Neural progenitor cell (in vitro differentiated cells): Measurements from ENCODE around the gene CLSTN2. TPM values are rescaled to one million over a fixed set of nuclear protein-coding genes. Genes with fewer than 3 reads are reported as not detected.

Source experiments
- DNase-seq: peaks from one replicate; pipeline ENCODE4 v3.0.0-alpha.2; 2016; ENCODE audit warnings: low spot score
- H2AFZ ChIP-seq: fragments of 200-600 bp; sonication (generic); replicated peaks from 2 replicates; pipeline ENCODE4 v1.6.1; 2016; ENCODE audit warnings: antibody characterized with exemption
- H3F3A ChIP-seq: fragments of 200-600 bp; sonication (generic); 2 replicates; pipeline ENCODE4 v1.6.1; 2016; ENCODE audit warnings: antibody characterized with exemption, low read depth
- H3K27ac ChIP-seq: fragments of 200-600 bp; sonication (generic); 2 replicates; pipeline ENCODE4 v1.5.1; 2016; ENCODE audit warnings: mild to moderate bottlenecking
- H3K27me3 ChIP-seq: fragments of 200-600 bp; sonication (generic); 2 replicates; pipeline ENCODE4 v1.6.1; 2016; ENCODE audit warnings: mild to moderate bottlenecking, moderate library complexity
- H3K36me3 ChIP-seq: fragments of 200-600 bp; sonication (generic); 2 replicates; pipeline ENCODE4 v1.5.1; 2016
- H3K4me1 ChIP-seq: fragments of 200-600 bp; sonication (generic); 2 replicates; pipeline ENCODE4 v1.6.1; 2016; ENCODE audit warnings: mixed run types
- H3K4me2 ChIP-seq: fragments of 200-600 bp; sonication (generic); 2 replicates; pipeline ENCODE4 v1.6.1; 2016
- H3K4me3 ChIP-seq: fragments of 200-600 bp; sonication (generic); 2 replicates; pipeline ENCODE4 v1.5.1; 2016
- H3K79me2 ChIP-seq: fragments of 200-600 bp; sonication (generic); 2 replicates; pipeline ENCODE4 v1.6.1; 2016; ENCODE audit warnings: low read depth
- H3K9ac ChIP-seq: fragments of 200-600 bp; sonication (generic); 2 replicates; pipeline ENCODE4 v1.6.1; 2016
- H3K9me3 ChIP-seq: fragments of 200-600 bp; sonication (generic); 2 replicates; pipeline ENCODE4 v1.5.1; 2016; ENCODE audit warnings: low read depth
- H4K20me1 ChIP-seq: fragments of 200-600 bp; sonication (generic); 2 replicates; pipeline ENCODE4 v1.6.1; 2016; ENCODE audit warnings: low read depth
- H3K27ac Mint-ChIP-seq: 3 replicates; pipeline ENCODE4 v1.8.0; 2021; ENCODE audit warnings: mixed read lengths
- H3K27me3 Mint-ChIP-seq: 2 replicates; pipeline ENCODE4 v1.8.0; 2022; ENCODE audit warnings: low read depth, mild to moderate bottlenecking, inconsistent platforms, moderate library complexity, mixed read lengths; ENCODE audit not compliant: insufficient read depth
- H3K36me3 Mint-ChIP-seq: 3 replicates; pipeline ENCODE4 v1.8.0; 2021; ENCODE audit warnings: mixed read lengths
- H3K4me1 Mint-ChIP-seq: 3 replicates; pipeline ENCODE4 v1.8.0; 2021; ENCODE audit warnings: mixed read lengths
- H3K4me3 Mint-ChIP-seq: 3 replicates; pipeline ENCODE4 v1.8.0; 2021; ENCODE audit warnings: mild to moderate bottlenecking, moderate library complexity, mixed read lengths
- H3K9me3 Mint-ChIP-seq: 3 replicates; pipeline ENCODE4 v1.8.0; 2020; ENCODE audit warnings: mixed read lengths
- CTCF ChIP-seq: fragments of 200-600 bp; sonication (generic); IDR thresholded peaks from 2 replicates; pipeline ENCODE4 v1.5.1; 2017; ENCODE audit warnings: antibody characterized with exemption, mild to moderate bottlenecking
- EZH2 ChIP-seq: fragments of 200-600 bp; sonication (generic); IDR thresholded peaks from 2 replicates; pipeline ENCODE4 v1.6.1; 2017; ENCODE audit warnings: antibody characterized with exemption, mild to moderate bottlenecking, moderate library complexity
- EZH2phosphoT487 ChIP-seq: fragments of 200-600 bp; sonication (generic); IDR thresholded peaks from 2 replicates; pipeline ENCODE4 v1.6.1; 2017; ENCODE audit warnings: antibody characterized with exemption
- total RNA-seq: library from RNA; depleted of rRNA; stranded (reverse); fragments of >200 nt; gene quantifications from 2 replicates; pipeline ENCODE4 v1.2.3, GENCODE V29; 2015; ENCODE audit warnings: low replicate concordance

Gene CLSTN2
- total RNA-seq, 1 donor from 2014 or later = 0.22 TPM

DNA sequence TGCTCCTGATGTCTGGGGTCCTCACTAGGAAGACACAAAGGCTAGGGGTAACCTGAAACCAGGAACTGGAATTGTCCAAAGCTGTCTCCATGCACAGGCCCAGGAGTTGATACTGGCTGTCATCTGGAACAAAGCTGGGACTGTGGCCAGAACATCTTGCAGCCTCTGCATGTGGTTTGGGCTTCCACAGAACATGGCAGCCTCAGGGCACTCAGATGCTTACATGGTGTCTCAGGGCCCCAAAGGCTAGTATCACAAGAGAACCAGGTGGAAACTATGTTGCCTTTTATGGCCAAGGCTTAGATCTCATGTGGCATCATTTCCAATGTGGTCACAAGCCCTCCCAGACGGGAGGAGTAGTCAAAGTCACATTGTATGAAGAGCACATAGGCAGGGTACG is 407.7 kb downstream of the CLSTN2 start:
- H3K4me3 Mint-ChIP-seq = no peak overlapping the region
- H3K27ac Mint-ChIP-seq = no peak overlapping the region

DNA sequence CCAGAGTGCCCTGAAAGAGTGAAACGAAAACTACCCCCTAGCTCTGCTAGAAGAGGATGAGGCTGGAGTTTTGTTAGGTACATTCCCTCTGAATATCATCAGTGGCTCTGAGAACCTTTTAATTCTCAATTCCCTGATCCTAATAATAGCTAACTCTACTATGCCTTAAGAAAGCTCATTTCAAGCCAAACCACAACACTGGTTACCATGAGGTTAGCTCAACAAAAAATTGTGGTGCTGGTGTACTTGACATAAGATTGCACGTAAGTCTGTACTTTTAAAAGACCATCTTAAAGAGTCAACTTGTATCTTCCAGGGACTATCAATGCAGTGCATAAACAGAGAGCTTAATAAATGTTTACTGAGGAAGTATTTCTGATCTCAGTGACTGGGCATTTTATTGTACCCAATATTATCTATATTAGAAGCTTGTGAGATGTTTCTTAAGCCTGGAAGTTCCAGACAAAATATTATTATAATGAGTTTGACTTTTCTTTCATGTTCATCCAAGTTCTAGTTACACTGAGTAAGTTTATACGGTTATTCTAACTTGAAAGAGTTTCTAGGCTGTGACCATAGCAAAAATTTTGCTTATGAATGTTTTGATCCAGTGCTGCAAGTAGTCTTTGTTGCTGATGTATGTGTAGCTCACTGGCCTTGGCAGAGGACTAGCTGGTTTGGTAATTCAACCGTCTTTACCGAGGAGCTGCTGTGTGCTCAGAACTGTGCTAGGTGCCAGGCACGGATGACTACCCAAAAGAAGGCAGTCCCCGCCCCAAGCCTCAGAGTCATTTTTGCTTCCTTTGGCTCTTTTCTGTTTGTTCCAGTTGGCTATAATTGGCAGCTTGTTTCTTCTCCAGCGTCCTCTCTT is 408.5 kb downstream of the CLSTN2 start:
- Histone ChIP-seq H3K36me3 (no peaks in the 10 kb centered on the region), H4K20me1 (no peaks in the 10 kb centered on the region), H2AFZ (no peak overlapping the region), H3K79me2 (no peaks in the 10 kb centered on the region), H3K9me3 (no peaks in the 10 kb centered on the region), H3K9ac (no peak overlapping the region), H3K27ac (no peak overlapping the region), H3K27me3 (no peaks in the 10 kb centered on the region), H3K4me2 (no peak overlapping the region), H3K4me3 (no peak overlapping the region), H3K4me1 (no peaks in the 10 kb centered on the region), H3F3A (no peaks in the 10 kb centered on the region)
- no peak for DNase-seq
- TF ChIP-seq CTCF = no peak
- no peak for TF ChIP-seq EZH2phosphoT487
- no peak for TF ChIP-seq EZH2
- H3K27ac Mint-ChIP-seq = no peak overlapping the region
- no peaks in the 10 kb centered on the region for H3K9me3 Mint-ChIP-seq
- no peaks in the 10 kb centered on the region for H3K27me3 Mint-ChIP-seq
- no peak overlapping the region for H3K4me3 Mint-ChIP-seq
- H3K36me3 Mint-ChIP-seq = no peaks in the 10 kb centered on the region
- H3K4me1 Mint-ChIP-seq = no peaks in the 10 kb centered on the region

More for the DNA sequence above, 407.7 kb downstream of the CLSTN2 start:
- Histone ChIP-seq H3K9me3 (no peaks in the 10 kb centered on the region), H3K27ac (no peak overlapping the region), H3K79me2 (no peaks in the 10 kb centered on the region), H3K9ac (no peak overlapping the region), H3K27me3 (no peaks in the 10 kb centered on the region), H3K4me1 (no peaks in the 10 kb centered on the region), H2AFZ (no peak overlapping the region), H3K4me2 (no peak overlapping the region), H3K36me3 (no peaks in the 10 kb centered on the region), H3K4me3 (no peak overlapping the region), H4K20me1 (no peaks in the 10 kb centered on the region), H3F3A (no peaks in the 10 kb centered on the region)
- H3K4me1 Mint-ChIP-seq = no peaks in the 10 kb centered on the region
- no peaks in the 10 kb centered on the region for H3K36me3 Mint-ChIP-seq
- no peak for TF ChIP-seq EZH2
- TF ChIP-seq EZH2phosphoT487 = no peak
- TF ChIP-seq CTCF = no peak
- DNase-seq = no peak
- no peaks in the 10 kb centered on the region for H3K9me3 Mint-ChIP-seq
- no peaks in the 10 kb centered on the region for H3K27me3 Mint-ChIP-seq

DNA sequence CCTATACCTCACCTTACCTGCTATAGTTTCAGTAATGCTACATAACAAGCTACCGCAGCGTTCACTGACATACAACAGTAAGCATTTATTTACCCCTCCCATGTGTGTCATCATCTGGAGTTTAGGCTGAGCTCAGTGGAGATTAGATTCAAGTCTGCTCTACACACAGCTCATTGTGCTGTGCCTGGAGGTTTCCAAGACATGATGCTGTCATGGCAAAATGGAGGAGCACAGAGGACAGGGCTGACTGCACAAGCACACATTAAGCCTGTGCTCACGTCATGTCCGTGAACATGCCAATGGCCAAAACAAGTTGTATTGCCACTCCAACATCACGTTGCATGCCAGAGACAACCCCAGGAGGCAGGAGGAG is 409.1 kb downstream of the CLSTN2 start:
- no peaks in the 10 kb centered on the region for H3K36me3 Mint-ChIP-seq
- H3K79me2 ChIP-seq = no peaks in the 10 kb centered on the region
- no peak overlapping the region for H3K4me2 ChIP-seq
- H3K27me3 Mint-ChIP-seq = no peaks in the 10 kb centered on the region
- H3K9ac ChIP-seq = no peak overlapping the region
- no peaks in the 10 kb centered on the region for H3K9me3 Mint-ChIP-seq
- H4K20me1 ChIP-seq = no peaks in the 10 kb centered on the region
- H3K4me1 Mint-ChIP-seq = no peaks in the 10 kb centered on the region
- no peaks in the 10 kb centered on the region for H3F3A ChIP-seq
- no peaks in the 10 kb centered on the region for H3K4me1 ChIP-seq
- no peaks in the 10 kb centered on the region for H3K36me3 ChIP-seq
- H2AFZ ChIP-seq = no peak overlapping the region
- H3K27ac Mint-ChIP-seq = no peak overlapping the region
- H3K9me3 ChIP-seq = no peaks in the 10 kb centered on the region
- H3K4me3 Mint-ChIP-seq = no peak overlapping the region
- no peaks in the 10 kb centered on the region for H3K27me3 ChIP-seq
- no peak overlapping the region for H3K27ac ChIP-seq
- no peak overlapping the region for H3K4me3 ChIP-seq
- TF ChIP-seq EZH2phosphoT487 = no peak
- no peak for TF ChIP-seq CTCF
- no peak for TF ChIP-seq EZH2
- DNase-seq = no peak
